Measurements from ENCODE around the gene SULT1C4. TPM values are rescaled to one million over a fixed set of nuclear protein-coding genes. Genes with fewer than 3 reads are reported as not detected.
"Not testable (repeated sequence)": the region's sequence is repeated elsewhere in the genome, so short reads cannot be mapped to it uniquely, and the experiment has no call there.

SULT1C4 gene
- total RNA-seq, 4 donors from 2014 or later: 1.7 to 5.2 (median 3.7) TPM

GRCh38 chr2:108355906-108356734 is 21.6 kb upstream of the SULT1C4 start:
- H3K4me3 ChIP-seq: no peak overlapping the region
- no peaks in the 10 kb centered on the region for H3K4me1 ChIP-seq
- H3K27ac ChIP-seq (replicated peaks in 1 of 4): no peak overlapping the region
- no peaks in the 10 kb centered on the region for H3K27me3 ChIP-seq
- TF ChIP-seq CTCF (IDR thresholded peaks at IDR 0.05): no peak
- TF ChIP-seq POLR2AphosphoS5 (IDR thresholded peaks at IDR 0.05): no peak
- no peak for TF ChIP-seq EP300 (IDR thresholded peaks at IDR 0.05)
- TF ChIP-seq POLR2A (IDR thresholded peaks at IDR 0.05; ENCODE audit: low read depth): no peak
- intact Hi-C loops (cut with DNase I): loop anchor here (10.0 kb wide), 1 partner anchor 229 kb away; no protein-coding TSS in a partner anchor
- no peaks in the 10 kb centered on the region for H3K36me3 ChIP-seq
- no peaks in the 10 kb centered on the region for H3K9me3 ChIP-seq
- DNase-seq (ENCODE audit: extremely low spot score): no peak
- 82% methylated on average over 2 of the region's 2 CpGs for WGBS

GRCh38 chr2:108359336-108359735 is 18.4 kb upstream of the SULT1C4 start:
- intact Hi-C loops (cut with DNase I): loop anchor here (10.0 kb wide), 1 partner anchor 225 kb away; no protein-coding TSS in a partner anchor
- 91% methylated on average over 1 of the region's 1 CpG for WGBS
- DNase-seq (ENCODE audit: extremely low spot score); H3K4me1 ChIP-seq; H3K9me3 ChIP-seq; H3K4me3 ChIP-seq; H3K36me3 ChIP-seq; H3K27ac ChIP-seq (replicated peaks in 1 of 4); H3K27me3 ChIP-seq: not testable (repeated sequence)

- Histone ChIP-seq H3K9me3 (no peaks in the 10 kb centered on the region), H3K36me3 (no peaks in the 10 kb centered on the region), H3K27ac (replicated peaks in 1 of 4) (no peak overlapping the region), H3K4me1 (no peaks in the 10 kb centered on the region), H3K4me3 (no peak overlapping the region), H3K27me3 (no peaks in the 10 kb centered on the region)
- intact Hi-C loops (cut with DNase I): no loop called here
- WGBS: 57% methylated on average over 2 of the region's 2 CpGs
- DNase-seq (ENCODE audit: extremely low spot score): no peak
- TF ChIP-seq POLR2A (IDR thresholded peaks at IDR 0.05; ENCODE audit: low read depth) (no peak), EP300 (IDR thresholded peaks at IDR 0.05) (no peak), POLR2AphosphoS5 (IDR thresholded peaks at IDR 0.05) (no peak)
Observed at GRCh38 chr2:108360776-108361468, 16.8 kb upstream of the SULT1C4 start.

GRCh38 chr2:108363024-108363907 is 14.5 kb upstream of the SULT1C4 start:
- no peak for DNase-seq (ENCODE audit: extremely low spot score)
- no peak overlapping the region for H3K4me3 ChIP-seq
- no peak for TF ChIP-seq EP300 (IDR thresholded peaks at IDR 0.05)
- TF ChIP-seq POLR2A (IDR thresholded peaks at IDR 0.05; ENCODE audit: low read depth): no peak
- no peak for TF ChIP-seq POLR2AphosphoS5 (IDR thresholded peaks at IDR 0.05)
- no peak for TF ChIP-seq CTCF (IDR thresholded peaks at IDR 0.05)
- H3K36me3 ChIP-seq: no peaks in the 10 kb centered on the region
- intact Hi-C loops (cut with DNase I): no loop called here
- no peaks in the 10 kb centered on the region for H3K4me1 ChIP-seq
- H3K9me3 ChIP-seq: no peaks in the 10 kb centered on the region
- no peak overlapping the region for H3K27ac ChIP-seq (replicated peaks in 1 of 4)
- H3K27me3 ChIP-seq: no peaks in the 10 kb centered on the region
- 83% methylated on average over 6 of the region's 6 CpGs for WGBS

GRCh38 chr2:108363908-108364225 is 13.9 kb upstream of the SULT1C4 start:
- no peak for DNase-seq (ENCODE audit: extremely low spot score)
- WGBS: 81% methylated on average over 1 of the region's 1 CpG
- Histone ChIP-seq H3K4me3 (no peak overlapping the region), H3K27ac (replicated peaks in 1 of 4) (no peak overlapping the region), H3K4me1 (no peaks in the 10 kb centered on the region), H3K27me3 (no peaks in the 10 kb centered on the region), H3K9me3 (no peaks in the 10 kb centered on the region), H3K36me3 (no peaks in the 10 kb centered on the region)
- TF ChIP-seq CTCF (IDR thresholded peaks at IDR 0.05): no peak
- TF ChIP-seq POLR2AphosphoS5 (IDR thresholded peaks at IDR 0.05): no peak
- no peak for TF ChIP-seq POLR2A (IDR thresholded peaks at IDR 0.05; ENCODE audit: low read depth)
- TF ChIP-seq EP300 (IDR thresholded peaks at IDR 0.05): no peak
- intact Hi-C loops (cut with DNase I): no loop called here

All from esophagus muscularis mucosa (tissue), 4 donors.